ENCODE measurements around the gene MYOF. TPM values are rescaled to one million over a fixed set of nuclear protein-coding genes. Genes with fewer than 3 reads are reported as not detected.

MYOF gene
- total and polyA plus RNA-seq, 2 donors (not counting 1 experiment from before 2014, with no cell fraction given) = 298 to 314 TPM

DNA sequence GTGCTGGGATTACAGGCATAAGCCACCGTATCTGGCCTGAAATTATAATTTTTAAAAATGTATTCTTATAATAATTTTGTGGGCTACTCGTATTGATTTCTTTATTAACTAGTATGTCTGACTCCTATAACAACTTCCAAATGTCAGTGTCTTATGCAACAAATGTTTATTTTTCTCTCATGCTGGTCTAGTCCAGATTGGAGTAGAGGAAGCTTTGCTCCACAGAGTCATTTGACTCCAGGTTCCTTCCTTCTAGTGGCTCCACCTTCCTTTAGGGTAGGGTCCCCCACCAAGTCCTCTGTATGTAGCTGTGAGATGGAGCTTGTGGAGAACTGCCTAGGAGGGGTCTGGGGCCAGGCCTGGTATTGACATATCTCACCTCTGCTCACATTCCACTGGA, 22.9 kb upstream of the MYOF start:
- no peak overlapping the region for H3K4me2 ChIP-seq (ENCODE audit: extremely low read depth, insufficient read depth, low read length)
- TF ChIP-seq EZH2 (IDR thresholded peaks at IDR 0.05; ENCODE audit: low read length, missing control alignments) = no peak
- TF ChIP-seq, protein P1, sequence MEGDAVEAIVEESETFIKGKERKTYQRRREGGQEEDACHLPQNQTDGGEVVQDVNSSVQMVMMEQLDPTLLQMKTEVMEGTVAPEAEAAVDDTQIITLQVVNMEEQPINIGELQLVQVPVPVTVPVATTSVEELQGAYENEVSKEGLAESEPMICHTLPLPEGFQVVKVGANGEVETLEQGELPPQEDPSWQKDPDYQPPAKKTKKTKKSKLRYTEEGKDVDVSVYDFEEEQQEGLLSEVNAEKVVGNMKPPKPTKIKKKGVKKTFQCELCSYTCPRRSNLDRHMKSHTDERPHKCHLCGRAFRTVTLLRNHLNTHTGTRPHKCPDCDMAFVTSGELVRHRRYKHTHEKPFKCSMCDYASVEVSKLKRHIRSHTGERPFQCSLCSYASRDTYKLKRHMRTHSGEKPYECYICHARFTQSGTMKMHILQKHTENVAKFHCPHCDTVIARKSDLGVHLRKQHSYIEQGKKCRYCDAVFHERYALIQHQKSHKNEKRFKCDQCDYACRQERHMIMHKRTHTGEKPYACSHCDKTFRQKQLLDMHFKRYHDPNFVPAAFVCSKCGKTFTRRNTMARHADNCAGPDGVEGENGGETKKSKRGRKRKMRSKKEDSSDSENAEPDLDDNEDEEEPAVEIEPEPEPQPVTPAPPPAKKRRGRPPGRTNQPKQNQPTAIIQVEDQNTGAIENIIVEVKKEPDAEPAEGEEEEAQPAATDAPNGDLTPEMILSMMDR (conservative IDR thresholded peaks at IDR 0.05 in 1 of 2, IDR thresholded peaks at IDR 0.05 in 1 of 2; ENCODE audit: low read depth in 1 of 2, low read length in 2 of 2) = no peak
- no peaks in the 10 kb centered on the region for H3K36me3 ChIP-seq (ENCODE audit: control insufficient read depth, insufficient read depth, low read length)
- no peak overlapping the region for H3K4me3 ChIP-seq (replicated peaks in 1 of 4; ENCODE audit: control extremely low read depth in 1 of 4, insufficient read depth in 1 of 4, low read depth in 3 of 4, low read length in 4 of 4)
- no peaks in the 10 kb centered on the region for H4K20me1 ChIP-seq (ENCODE audit: control insufficient read depth, extremely low read depth, insufficient read depth, low read length)
- H3K27ac ChIP-seq (ENCODE audit: insufficient read depth, low read length) = no peak overlapping the region
- no peaks in the 10 kb centered on the region for H3K4me1 ChIP-seq (ENCODE audit: control insufficient read depth, extremely low read depth, insufficient read depth, low read length)
- H2AFZ ChIP-seq (ENCODE audit: low read length) = no peak overlapping the region
- no peak for DNase-seq (ENCODE audit: low read depth in 2 of 2)
- no peaks in the 10 kb centered on the region for H3K9me3 ChIP-seq (ENCODE audit: control insufficient read depth, insufficient read depth, low read depth, low read length)
- no peaks in the 10 kb centered on the region for H3K27me3 ChIP-seq (ENCODE audit: control insufficient read depth, insufficient read depth, low read length)
- no peak overlapping the region for H3K9ac ChIP-seq (ENCODE audit: insufficient read depth, low read length)
- peaks cover 9% of the 10 kb centered on the region for H3K79me2 ChIP-seq (ENCODE audit: control insufficient read depth, insufficient read depth, low read length)

DNA sequence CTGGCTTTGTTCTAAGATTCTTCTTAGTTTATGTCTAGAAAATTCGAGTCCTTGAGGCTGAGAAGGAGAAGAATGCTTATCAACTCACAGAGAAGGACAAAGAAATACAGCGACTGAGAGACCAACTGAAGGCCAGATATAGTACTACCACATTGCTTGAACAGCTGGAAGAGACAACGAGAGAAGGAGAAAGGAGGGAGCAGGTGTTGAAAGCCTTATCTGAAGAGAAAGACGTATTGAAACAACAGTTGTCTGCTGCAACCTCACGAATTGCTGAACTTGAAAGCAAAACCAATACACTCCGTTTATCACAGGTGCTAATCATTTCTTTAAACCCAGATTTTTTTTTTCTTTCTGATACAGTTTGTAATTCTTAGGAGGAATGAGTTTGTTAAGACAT, 20.9 kb upstream of the MYOF start:
- H3K4me3 ChIP-seq (replicated peaks in 1 of 4; ENCODE audit: control extremely low read depth in 1 of 4, insufficient read depth in 1 of 4, low read depth in 3 of 4, low read length in 4 of 4) = peak overlapping the region in 1 of 4 experiments; percentile 15

GRCh38 chr10:93501650-93502049, 19.5 kb upstream of the MYOF start:
- H3K36me3 ChIP-seq (ENCODE audit: control insufficient read depth, insufficient read depth, low read length) = no peaks in the 10 kb centered on the region
- no peaks in the 10 kb centered on the region for H3K27me3 ChIP-seq (ENCODE audit: control insufficient read depth, insufficient read depth, low read length)
- H3K4me1 ChIP-seq (ENCODE audit: control insufficient read depth, extremely low read depth, insufficient read depth, low read length) = peaks cover 2% of the 10 kb centered on the region
- TF ChIP-seq, protein P1 (conservative IDR thresholded peaks at IDR 0.05 in 1 of 2, IDR thresholded peaks at IDR 0.05 in 1 of 2; ENCODE audit: low read depth in 1 of 2, low read length in 2 of 2) = no peak
- TF ChIP-seq EZH2 (IDR thresholded peaks at IDR 0.05; ENCODE audit: low read length, missing control alignments) = no peak
- no peak overlapping the region for H3K27ac ChIP-seq (ENCODE audit: insufficient read depth, low read length)
- H4K20me1 ChIP-seq (ENCODE audit: control insufficient read depth, extremely low read depth, insufficient read depth, low read length) = no peaks in the 10 kb centered on the region
- H2AFZ ChIP-seq (ENCODE audit: low read length) = no peak overlapping the region
- H3K79me2 ChIP-seq (ENCODE audit: control insufficient read depth, insufficient read depth, low read length) = peaks cover 37% of the 10 kb centered on the region
- DNase-seq (ENCODE audit: low read depth in 2 of 2) = no peak
- no peak overlapping the region for H3K4me3 ChIP-seq (replicated peaks in 1 of 4; ENCODE audit: control extremely low read depth in 1 of 4, insufficient read depth in 1 of 4, low read depth in 3 of 4, low read length in 4 of 4)
- H3K4me2 ChIP-seq (ENCODE audit: extremely low read depth, insufficient read depth, low read length) = peak overlapping the region; percentile 13
- H3K9me3 ChIP-seq (ENCODE audit: control insufficient read depth, insufficient read depth, low read depth, low read length) = no peaks in the 10 kb centered on the region
- no peak overlapping the region for H3K9ac ChIP-seq (ENCODE audit: insufficient read depth, low read length)

More for the DNA sequence above, 20.9 kb upstream of the MYOF start:
- TF ChIP-seq EZH2 (IDR thresholded peaks at IDR 0.05; ENCODE audit: low read length, missing control alignments) = no peak
- TF ChIP-seq, protein P1 (conservative IDR thresholded peaks at IDR 0.05 in 1 of 2, IDR thresholded peaks at IDR 0.05 in 1 of 2; ENCODE audit: low read depth in 1 of 2, low read length in 2 of 2) = no peak
- peaks cover 26% of the 10 kb centered on the region for H3K79me2 ChIP-seq (ENCODE audit: control insufficient read depth, insufficient read depth, low read length)
- H3K4me2 ChIP-seq (ENCODE audit: extremely low read depth, insufficient read depth, low read length) = peak overlapping the region; percentile 13
- H3K36me3 ChIP-seq (ENCODE audit: control insufficient read depth, insufficient read depth, low read length) = no peaks in the 10 kb centered on the region
- H3K27me3 ChIP-seq (ENCODE audit: control insufficient read depth, insufficient read depth, low read length) = no peaks in the 10 kb centered on the region
- no peak overlapping the region for H3K27ac ChIP-seq (ENCODE audit: insufficient read depth, low read length)
- DNase-seq (ENCODE audit: low read depth in 2 of 2) = no peak
- peaks cover under 1% of the 10 kb centered on the region for H3K4me1 ChIP-seq (ENCODE audit: control insufficient read depth, extremely low read depth, insufficient read depth, low read length)
- H4K20me1 ChIP-seq (ENCODE audit: control insufficient read depth, extremely low read depth, insufficient read depth, low read length) = no peaks in the 10 kb centered on the region
- H3K9ac ChIP-seq (ENCODE audit: insufficient read depth, low read length) = no peak overlapping the region
- no peaks in the 10 kb centered on the region for H3K9me3 ChIP-seq (ENCODE audit: control insufficient read depth, insufficient read depth, low read depth, low read length)
- peak overlapping the region; percentile 80 for H2AFZ ChIP-seq (ENCODE audit: low read length)
